Activated CD8-positive, alpha-beta memory T cell treated with anti-CD3 and anti-CD28 coated beads for 4 hours (primary cell): ENCODE measurements around the gene KLK12.

ENCODE experiments used
- DNase-seq, 2 donors: peaks; one replicate each; pipeline ENCODE4 v3.0.0-alpha.2; 2020; ENCODE audit warnings: low read depth in 2 of 2

Gene KLK12

DNA sequence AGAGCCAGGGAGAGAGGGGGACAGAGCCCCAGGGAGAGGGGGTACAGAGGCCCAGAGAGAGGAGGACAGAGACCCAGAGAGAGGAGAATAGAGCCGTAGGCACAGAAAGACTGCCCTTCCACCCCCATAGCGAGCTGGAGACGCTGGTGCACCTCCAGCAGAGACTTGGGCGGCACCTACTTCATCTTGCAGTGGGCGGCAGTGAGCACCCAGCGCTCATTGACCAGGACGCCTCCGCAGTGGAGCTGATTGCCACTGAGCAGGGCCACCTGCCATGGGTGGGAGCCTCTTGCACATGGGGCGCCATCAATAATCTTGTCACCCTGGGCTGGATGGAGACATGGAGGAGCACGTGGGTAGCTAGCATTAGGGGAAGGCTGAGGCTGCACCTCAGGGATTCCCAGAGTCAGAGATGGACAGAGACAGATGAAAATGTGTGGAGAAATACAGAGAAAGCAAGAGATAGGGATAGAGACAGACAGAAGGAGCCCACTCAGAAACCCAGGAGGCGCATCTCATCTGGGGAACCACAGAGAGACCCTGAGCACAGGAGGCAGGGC, 53.1 kb downstream of the KLK12 start:
- DNase-seq: no peak

GRCh38 chr19:50980208-50980607, 54.6 kb downstream of the KLK12 start:
- no peak for DNase-seq

DNA sequence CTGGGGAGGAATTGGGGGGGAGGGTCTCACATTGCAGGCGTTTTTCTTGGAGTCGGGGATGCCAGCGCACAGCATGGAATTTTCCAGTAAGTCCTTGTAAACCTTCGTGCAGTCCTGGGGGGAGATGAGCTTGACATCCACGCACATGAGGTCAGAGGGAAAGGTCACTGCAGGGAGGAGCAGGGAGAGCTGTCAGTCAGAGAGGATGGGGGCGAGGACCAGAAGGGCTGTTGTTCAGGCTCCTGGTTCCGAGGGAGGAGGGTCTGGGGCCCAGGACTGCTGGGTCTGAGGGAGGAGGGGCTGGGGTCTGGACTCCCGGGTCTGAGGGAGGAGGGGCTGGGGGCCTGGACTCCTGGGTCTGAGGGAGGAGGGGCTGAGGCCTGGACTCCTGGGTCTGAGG, 55.0 kb downstream of the KLK12 start:
- no peak for DNase-seq
